Left lung (tissue), 10 donors: ENCODE results near the gene PCMT1. TPM values are rescaled to one million over a fixed set of nuclear protein-coding genes. Genes with fewer than 3 reads are reported as not detected.

Experiments used
- ATAC-seq: fragments of 200-7000 bp; cut with Tn5 transposase; one replicate; pipeline ENCODE4 v1.9.1; 2020; ENCODE audit warnings: moderate library complexity
- DNase-seq, 4 donors: peaks; one replicate each; pipeline ENCODE4 v3.0.0-alpha.2; 2013 to 2020
- H3K27ac ChIP-seq, 2 donors: fragments of 200-600 bp; sonication (generic) in 1 of 2; one replicate each; pipeline versions ENCODE4 v1.5.0 to v1.8.0; 2020 to 2021
- H3K27me3 ChIP-seq, 2 donors: fragments of 200-600 bp; sonication (generic) in 1 of 2; one replicate each; pipeline versions ENCODE4 v1.5.0 to v1.8.0; 2020 to 2021
- H3K36me3 ChIP-seq, 2 donors: fragments of 200-600 bp; sonication (generic) in 1 of 2; one replicate each; pipeline versions ENCODE4 v1.5.0 to v1.8.0; 2020 to 2021
- H3K4me1 ChIP-seq, 2 donors: fragments of 200-600 bp; one replicate each; pipeline ENCODE4 v1.8.0; 2021
- H3K4me3 ChIP-seq, 2 donors: fragments of 200-600 bp; sonication (generic) in 1 of 2; one replicate each; pipeline versions ENCODE4 v1.5.0 to v1.8.0; 2020 to 2021; ENCODE audit warnings: mild to moderate bottlenecking in 1 of 2
- H3K9me3 ChIP-seq, 2 donors: fragments of 200-600 bp; sonication (generic) in 1 of 2; one replicate each; pipeline versions ENCODE4 v1.5.0 to v1.8.0; 2020 to 2021
- intact Hi-C, 2 donors: fragments of 100-400 bp; cut with DNase I; formaldehyde crosslinking; loops; one replicate each; pipeline versions ENCODE4 v1.11.2 to v1.14.2; 2022
- polyA plus RNA-seq, 6 donors: library from polyadenylated mRNA; unstranded; fragments of 120-200 nt; gene quantifications; one replicate each; pipeline ENCODE4 v1.2.1, GENCODE V29; 2013; ENCODE audit not compliant: insufficient read length in 6 of 6
- total RNA-seq, 2 donors: library from RNA; stranded (reverse); fragmentation: NEBNext Ultra II Directional; extraction: Animal tissue kit (Norgen Biotek cat#: 25700); gene quantifications; one replicate each; pipeline ENCODE4 v1.2.1, GENCODE V29; 2021
- TF ChIP-seq, protein P1 (sequence below), 2 donors: fragments of 200-600 bp; sonication (generic) in 1 of 2; IDR thresholded peaks; one replicate each; pipeline versions ENCODE4 v1.5.0 to v1.8.0; 2021; ENCODE audit warnings: antibody characterized with exemption in 2 of 2
- donor health status: DM: no; HTN: yes; CAD: no.
- donor health status: DM: no; HTN: no; CAD: no.

PCMT1 gene
- total and polyA plus RNA-seq, 8 donors, result 61.8 to 87.4 (median 80.3) TPM

DNA sequence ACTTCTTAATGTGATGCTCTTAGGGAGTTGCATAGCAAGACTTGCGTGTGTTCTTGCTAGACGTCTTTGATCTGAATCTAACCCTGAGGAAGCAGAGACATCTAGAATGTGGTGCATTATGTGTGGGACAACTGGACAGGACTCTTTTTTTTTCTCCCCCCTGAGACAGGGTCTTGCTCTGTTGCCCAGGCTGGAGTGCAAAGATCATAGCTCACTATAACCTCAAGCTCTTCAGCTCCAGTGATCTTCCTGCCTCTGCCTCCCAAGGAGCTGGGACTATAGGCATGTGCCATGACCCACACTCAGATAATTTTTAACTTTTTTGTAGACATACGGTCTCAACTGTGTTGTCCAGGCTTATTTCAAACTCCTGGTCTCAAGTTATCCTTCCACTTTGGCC lies 34.0 kb downstream of the PCMT1 start:
- TF ChIP-seq, protein P1, sequence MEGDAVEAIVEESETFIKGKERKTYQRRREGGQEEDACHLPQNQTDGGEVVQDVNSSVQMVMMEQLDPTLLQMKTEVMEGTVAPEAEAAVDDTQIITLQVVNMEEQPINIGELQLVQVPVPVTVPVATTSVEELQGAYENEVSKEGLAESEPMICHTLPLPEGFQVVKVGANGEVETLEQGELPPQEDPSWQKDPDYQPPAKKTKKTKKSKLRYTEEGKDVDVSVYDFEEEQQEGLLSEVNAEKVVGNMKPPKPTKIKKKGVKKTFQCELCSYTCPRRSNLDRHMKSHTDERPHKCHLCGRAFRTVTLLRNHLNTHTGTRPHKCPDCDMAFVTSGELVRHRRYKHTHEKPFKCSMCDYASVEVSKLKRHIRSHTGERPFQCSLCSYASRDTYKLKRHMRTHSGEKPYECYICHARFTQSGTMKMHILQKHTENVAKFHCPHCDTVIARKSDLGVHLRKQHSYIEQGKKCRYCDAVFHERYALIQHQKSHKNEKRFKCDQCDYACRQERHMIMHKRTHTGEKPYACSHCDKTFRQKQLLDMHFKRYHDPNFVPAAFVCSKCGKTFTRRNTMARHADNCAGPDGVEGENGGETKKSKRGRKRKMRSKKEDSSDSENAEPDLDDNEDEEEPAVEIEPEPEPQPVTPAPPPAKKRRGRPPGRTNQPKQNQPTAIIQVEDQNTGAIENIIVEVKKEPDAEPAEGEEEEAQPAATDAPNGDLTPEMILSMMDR (IDR thresholded peaks at IDR 0.05), result no peak
- no peak for DNase-seq

DNA sequence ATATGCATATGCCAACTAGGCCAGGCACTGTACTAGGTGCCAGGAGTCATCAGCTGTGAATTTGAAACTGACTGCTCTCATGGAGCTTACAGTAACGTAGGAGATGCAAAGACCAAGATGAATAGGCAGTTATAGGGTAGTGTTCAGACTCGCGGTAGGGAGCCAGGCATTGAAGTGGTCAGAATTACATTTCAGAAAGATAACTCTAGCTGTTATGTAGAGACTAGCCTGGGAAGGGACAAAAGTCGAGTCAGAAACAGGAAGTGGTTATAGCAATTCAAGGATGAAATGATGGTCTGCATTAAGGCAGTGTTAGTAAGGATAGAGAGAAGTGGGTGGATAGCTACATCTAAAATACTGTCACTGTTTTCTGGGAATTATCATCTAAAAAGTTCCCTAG lies 56.6 kb downstream of the PCMT1 start:
- H3K4me1 ChIP-seq, result no peaks in the 10 kb centered on the region
- TF ChIP-seq, protein P1 (IDR thresholded peaks at IDR 0.05), result no peak
- no peak overlapping the region for H3K4me3 ChIP-seq
- peaks cover 0 to 76% of the 10 kb centered on the region in 2 donors for H3K36me3 ChIP-seq
- intact Hi-C loops, result no loop called here
- H3K27ac ChIP-seq, result no peak overlapping the region
- H3K27me3 ChIP-seq, result no peaks in the 10 kb centered on the region
- H3K9me3 ChIP-seq, result no peaks in the 10 kb centered on the region
- DNase-seq (no peak), ATAC-seq (no peak)

More for the DNA sequence above, 34.0 kb downstream of the PCMT1 start:
- Histone ChIP-seq H3K4me1 (no peaks in the 10 kb centered on the region), H3K4me3 (no peak overlapping the region), H3K9me3 (no peaks in the 10 kb centered on the region), H3K36me3 (peaks cover 0 to 32% of the 10 kb centered on the region in 2 donors), H3K27me3 (no peaks in the 10 kb centered on the region), H3K27ac (no peak overlapping the region)
- intact Hi-C loops, result no loop called here
- no peak for ATAC-seq

DNA sequence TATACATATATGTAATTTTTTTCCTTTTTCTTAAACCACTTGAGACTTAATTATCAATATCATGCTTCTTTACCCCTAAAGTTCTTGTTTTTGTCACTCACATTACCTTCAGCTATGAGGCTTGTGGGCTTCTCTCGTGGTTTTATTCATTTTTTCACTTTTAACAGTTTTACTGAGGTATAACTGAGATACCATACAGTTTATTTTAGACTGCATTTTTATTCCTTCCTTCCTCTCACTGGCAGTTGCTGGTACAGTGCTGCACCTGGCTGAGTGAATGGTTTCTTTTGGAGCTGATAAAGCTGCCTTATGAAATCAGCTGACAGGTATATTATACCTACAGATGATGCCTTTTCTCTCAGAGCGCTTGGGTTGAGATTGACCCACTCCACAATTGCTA lies 60.3 kb downstream of the PCMT1 start:
- peaks cover 0 to 70% of the 10 kb centered on the region in 2 donors for H3K36me3 ChIP-seq
- TF ChIP-seq, protein P1 (IDR thresholded peaks at IDR 0.05), result no peak
- H3K27ac ChIP-seq, result no peak overlapping the region
- H3K4me1 ChIP-seq, result no peaks in the 10 kb centered on the region
- no peaks in the 10 kb centered on the region for H3K27me3 ChIP-seq
- no peak for ATAC-seq
- intact Hi-C loops, result no loop called here
- H3K4me3 ChIP-seq, result no peak overlapping the region
- no peaks in the 10 kb centered on the region for H3K9me3 ChIP-seq
- DNase-seq, result no peak

DNA sequence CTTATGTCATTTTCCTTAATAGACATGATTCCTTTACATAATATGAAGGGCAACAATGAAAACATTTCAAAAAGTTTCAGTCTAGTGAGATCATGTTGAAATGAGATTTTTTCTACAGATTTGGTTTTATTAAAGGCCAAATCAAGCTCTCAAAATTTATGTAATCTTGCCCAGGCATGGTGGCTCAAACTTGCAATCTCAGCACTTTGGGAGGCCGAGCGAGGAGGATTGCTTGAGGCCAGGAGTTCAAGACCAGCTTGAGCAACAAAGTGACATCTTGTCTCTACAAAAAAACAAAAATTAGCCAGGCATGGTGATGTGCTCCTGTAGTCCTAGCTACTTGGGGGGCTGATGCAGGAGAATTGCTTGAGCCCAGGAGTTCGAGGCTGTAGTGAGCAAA lies 63.8 kb downstream of the PCMT1 start:
- no peak overlapping the region for H3K4me3 ChIP-seq
- no peaks in the 10 kb centered on the region for H3K27me3 ChIP-seq
- peaks cover 0 to 44% of the 10 kb centered on the region in 2 donors for H3K36me3 ChIP-seq
- no peak overlapping the region for H3K27ac ChIP-seq
- no peaks in the 10 kb centered on the region for H3K9me3 ChIP-seq
- DNase-seq, result no peak
- TF ChIP-seq, protein P1 (IDR thresholded peaks at IDR 0.05), result no peak
- intact Hi-C loops, result no loop called here
- no peaks in the 10 kb centered on the region for H3K4me1 ChIP-seq
- no peak for ATAC-seq

DNA sequence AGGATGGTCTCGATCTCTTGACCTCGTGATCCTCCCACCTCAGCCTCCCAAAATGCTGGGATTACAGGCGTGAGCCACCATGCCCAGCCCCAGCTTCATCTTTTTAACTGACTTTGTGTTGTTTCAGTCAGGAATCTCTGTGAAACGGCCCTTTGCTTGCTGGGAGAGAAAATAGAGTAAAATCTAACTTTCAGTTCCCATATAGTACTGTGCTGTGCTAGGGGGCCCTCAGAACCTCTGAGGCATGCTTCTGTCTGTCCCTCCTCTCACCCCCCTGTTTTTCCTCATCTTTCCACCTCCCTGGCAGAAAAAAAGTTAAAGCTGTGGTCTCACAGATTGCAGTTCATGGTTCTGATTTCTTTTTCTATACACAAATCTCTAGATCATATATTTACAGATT lies 66.2 kb downstream of the PCMT1 start:
- TF ChIP-seq, protein P1 (IDR thresholded peaks at IDR 0.05), result no peak
- Histone ChIP-seq H3K36me3 (peaks cover 0 to 33% of the 10 kb centered on the region in 2 donors), H3K4me3 (no peak overlapping the region), H3K4me1 (no peaks in the 10 kb centered on the region), H3K27ac (no peak overlapping the region), H3K27me3 (no peaks in the 10 kb centered on the region), H3K9me3 (no peaks in the 10 kb centered on the region)
- no peak for ATAC-seq
- intact Hi-C loops, result no loop called here
- DNase-seq, result no peak
